ENCODE measurements around the gene RNLS.

RNLS gene

DNA sequence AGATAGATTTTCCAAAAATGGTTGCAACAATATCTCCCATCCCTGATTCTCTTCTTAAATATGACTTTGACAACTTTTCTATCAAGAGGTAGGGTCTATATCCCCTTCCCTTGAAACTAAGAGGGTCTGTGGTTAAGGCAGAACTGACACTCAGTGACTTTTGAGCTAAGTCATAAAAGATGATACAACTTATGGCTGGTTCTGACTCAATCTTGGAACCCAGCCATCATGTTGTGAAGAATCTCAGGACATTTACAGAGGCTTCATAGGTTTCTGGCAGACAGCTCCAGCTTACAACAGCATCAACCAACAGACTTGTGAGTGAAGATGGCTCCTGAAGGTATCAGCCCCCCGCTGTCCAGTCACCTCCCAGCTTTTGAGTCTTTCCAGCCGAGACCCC lies 203.5 kb downstream of the RNLS start:
- H3K4me3 ChIP-seq (ENCODE audit: low read depth, low read length): no peak overlapping the region
- DNase-seq (ENCODE audit: low read depth): peak; percentile 14
- TF ChIP-seq MYC (IDR thresholded peaks at IDR 0.05; ENCODE audit: low read depth, low read length) (no peak), CTCF (IDR thresholded peaks at IDR 0.05; ENCODE audit: low read depth, low read length) (no peak), POLR2A (IDR thresholded peaks at IDR 0.05; ENCODE audit: extremely low read depth, insufficient read length) (no peak)
- TF ChIP-seq, protein P1, sequence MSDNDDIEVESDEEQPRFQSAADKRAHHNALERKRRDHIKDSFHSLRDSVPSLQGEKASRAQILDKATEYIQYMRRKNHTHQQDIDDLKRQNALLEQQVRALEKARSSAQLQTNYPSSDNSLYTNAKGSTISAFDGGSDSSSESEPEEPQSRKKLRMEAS (IDR thresholded peaks at IDR 0.05; ENCODE audit: low read depth, low read length): no peak

GRCh38 chr10:88377510-88377909 lies 205.6 kb downstream of the RNLS start:
- TF ChIP-seq CTCF (IDR thresholded peaks at IDR 0.05; ENCODE audit: low read depth, low read length): no peak
- TF ChIP-seq, protein P1 (IDR thresholded peaks at IDR 0.05; ENCODE audit: low read depth, low read length): no peak
- no peak for TF ChIP-seq POLR2A (IDR thresholded peaks at IDR 0.05; ENCODE audit: extremely low read depth, insufficient read length)
- DNase-seq (ENCODE audit: low read depth): no peak

GRCh38 chr10:88374392-88375175 lies 208.5 kb downstream of the RNLS start:
- peak; percentile 15 for DNase-seq (ENCODE audit: low read depth)
- H3K4me3 ChIP-seq (ENCODE audit: low read depth, low read length): no peak overlapping the region
- TF ChIP-seq, protein P1 (IDR thresholded peaks at IDR 0.05; ENCODE audit: low read depth, low read length): no peak
- TF ChIP-seq POLR2A (IDR thresholded peaks at IDR 0.05; ENCODE audit: extremely low read depth, insufficient read length) (no peak), CTCF (IDR thresholded peaks at IDR 0.05; ENCODE audit: low read depth, low read length) (no peak), MYC (IDR thresholded peaks at IDR 0.05; ENCODE audit: low read depth, low read length) (no peak)

More at GRCh38 chr10:88377510-88377909, 205.6 kb downstream of the RNLS start:
- H3K4me3 ChIP-seq (ENCODE audit: low read depth, low read length): no peak overlapping the region

DNA sequence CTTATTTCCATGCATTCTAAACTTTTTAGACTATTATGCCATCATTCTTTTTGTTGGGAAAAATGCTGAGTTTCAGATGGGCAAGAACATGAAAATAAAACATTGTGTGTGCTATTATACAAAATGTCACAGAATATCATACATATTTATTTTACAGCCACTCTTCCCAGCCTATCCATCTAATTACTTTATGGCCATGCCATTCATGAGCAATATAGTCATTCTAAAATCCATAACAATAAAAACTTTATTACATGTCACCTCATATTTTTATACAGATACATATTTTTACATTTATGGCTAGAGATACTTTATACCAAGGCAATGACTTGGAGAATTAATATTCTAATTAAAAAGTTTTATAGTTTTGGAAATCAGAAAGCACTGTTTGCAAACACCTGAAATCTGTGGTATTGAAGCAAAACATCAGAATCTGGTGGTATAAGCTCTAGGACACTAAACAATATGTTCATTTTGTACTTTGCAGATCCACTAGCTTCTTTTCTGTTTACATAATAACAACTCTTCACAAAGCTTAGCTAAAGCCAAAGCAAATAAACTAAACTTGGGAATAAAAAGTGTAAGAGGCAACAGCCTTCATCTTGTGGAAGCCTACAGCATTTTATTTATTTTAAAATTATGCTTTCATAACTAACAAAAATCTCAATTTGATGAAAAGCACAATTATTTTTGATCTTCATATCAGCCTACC lies 210.1 kb downstream of the RNLS start:
- TF ChIP-seq, protein P1 (IDR thresholded peaks at IDR 0.05; ENCODE audit: low read depth, low read length): no peak
- TF ChIP-seq CTCF (IDR thresholded peaks at IDR 0.05; ENCODE audit: low read depth, low read length) (no peak), MYC (IDR thresholded peaks at IDR 0.05; ENCODE audit: low read depth, low read length) (no peak)
- no peak overlapping the region for H3K4me3 ChIP-seq (ENCODE audit: low read depth, low read length)
- DNase-seq (ENCODE audit: low read depth): no peak

DNA sequence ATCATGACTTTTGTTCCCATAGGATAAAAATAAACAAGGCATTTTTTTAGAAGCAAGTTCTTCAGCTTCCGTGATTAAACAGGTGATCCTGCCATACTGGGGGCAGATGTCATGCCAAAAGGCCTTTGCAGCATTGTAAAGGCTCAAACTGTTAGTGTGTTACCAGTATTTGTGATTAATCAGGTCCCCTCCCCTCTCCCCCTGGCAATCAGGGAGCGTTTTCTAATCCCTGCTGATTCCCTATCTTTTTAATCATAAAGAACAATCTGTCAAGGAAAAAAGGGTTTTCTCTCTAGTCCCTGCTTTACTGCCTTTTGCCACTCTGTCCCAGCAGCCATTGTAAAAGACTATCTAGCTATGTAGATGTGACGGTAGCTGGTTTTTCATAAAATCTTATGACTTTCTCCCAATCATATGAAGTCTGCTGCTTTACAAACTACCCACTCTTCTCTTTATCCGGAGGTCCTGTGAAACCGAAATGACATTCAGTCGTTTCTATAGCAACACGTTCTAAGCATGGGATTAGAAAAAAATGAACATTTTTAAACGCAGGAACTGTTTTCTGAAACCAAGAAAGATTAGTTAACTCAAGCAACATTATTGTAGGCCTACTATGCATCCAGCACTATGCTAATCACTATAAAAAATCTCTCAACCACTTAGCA lies 210.9 kb downstream of the RNLS start:
- TF ChIP-seq CTCF (IDR thresholded peaks at IDR 0.05; ENCODE audit: low read depth, low read length) (no peak), POLR2A (IDR thresholded peaks at IDR 0.05; ENCODE audit: extremely low read depth, insufficient read length) (no peak), MYC (IDR thresholded peaks at IDR 0.05; ENCODE audit: low read depth, low read length) (no peak)
- TF ChIP-seq, protein P1 (IDR thresholded peaks at IDR 0.05; ENCODE audit: low read depth, low read length): no peak
- DNase-seq (ENCODE audit: low read depth): no peak
- H3K4me3 ChIP-seq (ENCODE audit: low read depth, low read length): no peak overlapping the region
